AG04449 (cell line): ENCODE data around the gene APEX1.
"Not testable (repeated sequence)": the region's sequence is repeated elsewhere in the genome, so short reads cannot be mapped to it uniquely, and the experiment has no call there.

Experiments used
- CTCF ChIA-PET: fragments of 350-600 bp; formaldehyde crosslinking; extraction: SDS; loops from one replicate; lab custom pipeline; 2021; ENCODE audit warnings: antibody characterized with exemption; lab: Yijun Ruan, JAX
- POLR2A ChIA-PET: fragments of 400-600, 350-600 bp; formaldehyde crosslinking; extraction: SDS; loops from one replicate; lab custom pipeline; 2020; ENCODE audit warnings: antibody characterized with exemption, inconsistent platforms; lab: Yijun Ruan, JAX
- DNase-seq: peaks from one replicate; pipeline ENCODE4 v3.0.0-alpha.2; 2010; ENCODE audit warnings: low read depth, low spot score
- H3K4me3 ChIP-seq: 2 replicates; pipeline ENCODE4 v1.5.1; 2011; ENCODE audit warnings: low read depth, mild to moderate bottlenecking, control low read depth, low read length
- TF ChIP-seq, protein P1 (sequence below): IDR thresholded peaks from one replicate; pipeline ENCODE4 v1.5.1; 2011; ENCODE audit warnings: mild to moderate bottlenecking, moderate library complexity, low read length, control low read depth, inconsistent platforms; ENCODE audit not compliant: insufficient read depth; ENCODE audit errors: missing control alignments

Gene APEX1

DNA sequence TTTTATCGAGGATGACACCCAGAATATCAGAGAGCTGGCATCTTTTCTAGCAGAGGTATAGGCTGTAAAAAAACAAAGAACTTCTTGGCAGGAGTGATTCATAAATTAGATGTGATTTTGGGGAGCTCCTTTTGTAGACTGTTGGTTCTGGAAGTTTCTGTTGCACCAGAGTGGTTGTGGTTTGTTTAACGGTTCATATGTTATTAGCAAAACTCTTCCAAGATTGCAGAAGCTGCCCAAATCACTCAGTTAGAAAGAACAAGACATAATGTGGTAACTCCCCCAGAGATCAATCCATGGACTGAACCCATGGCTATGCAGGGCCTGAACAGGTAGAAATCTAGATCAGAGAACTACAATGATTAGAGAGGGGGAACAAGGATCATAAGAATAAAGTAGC, 43.6 kb downstream of the APEX1 start:
- no peak for DNase-seq
- ChIA-PET POLR2A (no interaction called here), CTCF (no interaction called here)
- TF ChIP-seq, protein P1, sequence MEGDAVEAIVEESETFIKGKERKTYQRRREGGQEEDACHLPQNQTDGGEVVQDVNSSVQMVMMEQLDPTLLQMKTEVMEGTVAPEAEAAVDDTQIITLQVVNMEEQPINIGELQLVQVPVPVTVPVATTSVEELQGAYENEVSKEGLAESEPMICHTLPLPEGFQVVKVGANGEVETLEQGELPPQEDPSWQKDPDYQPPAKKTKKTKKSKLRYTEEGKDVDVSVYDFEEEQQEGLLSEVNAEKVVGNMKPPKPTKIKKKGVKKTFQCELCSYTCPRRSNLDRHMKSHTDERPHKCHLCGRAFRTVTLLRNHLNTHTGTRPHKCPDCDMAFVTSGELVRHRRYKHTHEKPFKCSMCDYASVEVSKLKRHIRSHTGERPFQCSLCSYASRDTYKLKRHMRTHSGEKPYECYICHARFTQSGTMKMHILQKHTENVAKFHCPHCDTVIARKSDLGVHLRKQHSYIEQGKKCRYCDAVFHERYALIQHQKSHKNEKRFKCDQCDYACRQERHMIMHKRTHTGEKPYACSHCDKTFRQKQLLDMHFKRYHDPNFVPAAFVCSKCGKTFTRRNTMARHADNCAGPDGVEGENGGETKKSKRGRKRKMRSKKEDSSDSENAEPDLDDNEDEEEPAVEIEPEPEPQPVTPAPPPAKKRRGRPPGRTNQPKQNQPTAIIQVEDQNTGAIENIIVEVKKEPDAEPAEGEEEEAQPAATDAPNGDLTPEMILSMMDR = no peak
- H3K4me3 ChIP-seq = no peak overlapping the region

DNA sequence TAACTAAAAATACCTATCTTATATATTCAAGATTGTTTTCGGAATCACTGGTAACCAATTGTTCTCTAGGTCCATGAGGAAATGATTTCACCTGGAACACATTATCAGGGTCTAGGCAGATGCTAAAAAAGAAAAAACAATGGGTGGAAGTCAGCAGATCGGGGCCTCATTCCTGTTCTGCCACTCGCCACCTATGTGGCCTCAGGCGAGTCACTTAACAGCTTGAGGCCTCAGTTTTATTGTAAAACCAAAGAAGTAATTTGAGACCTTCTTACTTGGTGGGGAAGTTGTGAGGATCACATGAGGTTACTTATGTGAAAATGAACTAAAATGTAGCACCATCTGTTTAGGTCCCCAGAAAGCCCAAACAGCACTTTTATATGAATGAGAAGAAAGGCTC, 44.1 kb downstream of the APEX1 start:
- ChIA-PET CTCF (interaction anchor here (0.9 kb wide), 1 partner anchor 21 kb away, joined by 3 read pairs; no protein-coding TSS in a partner anchor), POLR2A (no interaction called here)
- DNase-seq = no peak

DNA sequence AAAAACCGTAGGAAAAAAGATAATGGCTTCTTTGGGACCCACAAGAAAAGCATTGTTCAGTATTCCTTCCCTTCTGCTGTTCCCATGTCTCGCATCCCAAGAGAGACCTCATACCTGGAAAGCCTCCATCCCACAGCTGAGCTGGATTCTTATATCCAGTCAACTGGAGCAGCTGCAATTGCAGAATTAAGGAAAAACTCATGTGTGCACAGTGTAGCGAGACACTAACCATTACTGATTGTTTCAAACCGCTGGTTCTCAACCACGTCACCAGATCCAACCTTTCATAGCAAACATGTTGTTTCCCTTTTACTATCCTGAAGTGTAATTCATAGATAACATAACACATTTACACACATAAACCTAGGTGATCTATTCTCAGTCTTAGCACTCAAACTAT, 44.9 kb downstream of the APEX1 start:
- CTCF ChIA-PET = interaction anchor here (0.9 kb wide), 1 partner anchor 22 kb away, joined by 3 read pairs; no protein-coding TSS in a partner anchor
- POLR2A ChIA-PET = no interaction called here
- TF ChIP-seq, protein P1 = no peak
- H3K4me3 ChIP-seq = no peak overlapping the region
- no peak for DNase-seq

More for the DNA sequence above, 44.1 kb downstream of the APEX1 start:
- H3K4me3 ChIP-seq = no peak overlapping the region
- TF ChIP-seq, protein P1 = no peak

DNA sequence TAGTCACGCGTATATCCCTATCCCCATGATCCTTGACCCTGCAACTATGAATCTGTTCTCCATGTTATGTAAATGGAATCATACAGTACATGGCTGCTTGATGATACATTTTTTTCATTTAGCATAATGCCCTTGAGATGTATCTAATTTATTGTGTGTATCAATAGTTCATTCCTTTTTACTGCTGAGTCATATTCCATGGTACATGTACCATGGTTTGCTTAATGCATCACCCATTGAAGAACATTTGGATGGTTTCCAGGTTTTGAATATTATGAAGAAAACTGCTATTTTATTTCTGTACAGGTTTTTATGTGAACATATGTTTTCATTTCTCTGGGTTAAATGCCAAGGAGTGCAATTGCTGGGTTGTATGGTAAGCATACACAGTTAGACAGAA, 46.3 kb downstream of the APEX1 start:
- CTCF ChIA-PET = no interaction called here

DNA sequence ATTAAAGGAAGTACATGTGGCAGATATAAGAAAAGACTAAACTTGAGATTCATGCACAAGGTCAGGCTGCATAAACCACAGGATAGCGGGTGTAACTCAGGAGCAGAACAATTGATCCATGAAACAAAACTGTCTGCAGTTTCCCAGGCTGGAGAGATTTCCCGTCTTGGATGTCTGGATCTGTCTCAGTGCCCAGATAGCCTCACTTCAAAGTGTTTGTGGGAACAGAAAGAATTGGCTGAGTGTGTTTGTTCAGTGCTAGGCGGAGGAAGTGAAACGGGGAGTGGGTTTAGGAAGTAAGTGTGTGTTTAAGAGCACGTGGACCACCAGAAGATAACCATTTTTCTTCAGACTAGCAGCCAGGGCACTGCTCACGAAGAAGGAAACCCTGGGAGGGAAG, 48.9 kb downstream of the APEX1 start:
- POLR2A ChIA-PET = no interaction called here
- no peak for DNase-seq
- no peak overlapping the region for H3K4me3 ChIP-seq
- TF ChIP-seq, protein P1 = no peak
- CTCF ChIA-PET = no interaction called here

More for the DNA sequence above, 46.3 kb downstream of the APEX1 start:
- TF ChIP-seq, protein P1 = no peak
- no peak overlapping the region for H3K4me3 ChIP-seq
- POLR2A ChIA-PET = no interaction called here
- no peak for DNase-seq

DNA sequence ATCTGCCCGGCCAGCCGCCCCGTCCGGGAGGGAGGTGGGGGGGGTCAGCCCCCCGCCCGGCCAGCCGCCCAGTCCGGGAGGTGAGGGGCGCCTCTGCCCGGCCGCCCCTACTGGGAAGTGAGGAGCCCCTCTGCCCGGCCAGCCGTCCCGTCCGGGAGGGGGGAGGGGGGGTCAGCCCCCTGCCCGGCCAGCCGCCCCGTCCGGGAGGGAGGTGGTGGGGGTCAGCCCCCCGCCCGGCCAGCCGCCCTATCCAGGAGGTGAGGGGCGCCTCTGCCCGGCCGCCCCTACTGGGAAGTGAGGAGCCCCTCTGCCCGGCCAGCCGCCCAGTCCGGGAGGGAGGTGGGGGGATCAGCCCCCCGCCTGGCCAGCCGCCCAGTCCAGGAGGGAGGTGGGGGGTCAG, 51.2 kb downstream of the APEX1 start:
- DNase-seq, H3K4me3 ChIP-seq, CTCF ChIA-PET, POLR2A ChIA-PET: not testable (repeated sequence)

DNA sequence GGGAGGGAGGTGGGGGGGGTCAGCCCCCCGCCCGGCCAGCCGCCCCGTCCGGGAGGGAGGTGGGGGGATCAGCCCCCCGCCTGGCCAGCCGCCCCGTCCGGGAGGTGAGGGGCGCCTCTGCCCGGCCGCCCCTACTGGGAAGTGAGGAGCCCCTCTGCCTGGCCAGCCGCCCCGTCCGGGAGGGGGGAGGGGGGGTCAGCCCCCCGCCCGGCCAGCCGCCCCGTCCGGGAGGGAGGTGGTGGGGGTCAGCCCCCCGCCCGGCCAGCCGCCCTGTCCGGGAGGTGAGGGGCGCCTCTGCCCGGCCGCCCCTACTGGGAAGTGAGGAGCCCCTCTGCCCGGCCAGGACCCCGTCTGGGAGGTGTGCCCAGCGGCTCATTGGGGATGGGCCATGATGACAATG, 51.7 kb downstream of the APEX1 start:
- POLR2A ChIA-PET, H3K4me3 ChIP-seq, DNase-seq, CTCF ChIA-PET: not testable (repeated sequence)
